Measurements from ENCODE around the gene CRHR1.

Gene CRHR1

DNA sequence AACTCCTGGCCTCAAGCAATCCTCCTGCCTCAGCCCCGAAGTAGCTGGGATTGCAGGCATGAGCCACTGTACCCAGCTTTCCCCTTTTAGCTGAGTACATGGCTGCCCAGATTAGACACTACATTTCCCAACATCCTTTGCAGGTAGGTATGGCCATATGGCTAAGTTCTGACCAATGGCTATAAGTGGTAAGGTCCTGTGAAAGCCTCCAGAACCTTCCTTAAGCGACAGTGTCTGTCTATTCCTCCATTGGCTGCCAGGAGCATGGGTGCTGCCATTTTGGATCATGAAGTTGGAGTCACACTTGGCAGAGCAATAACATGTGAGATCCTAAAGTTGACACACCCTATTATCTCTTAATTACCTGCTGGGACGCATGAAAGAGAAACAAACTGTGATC, 24.4 kb upstream of the CRHR1 start:
- DNase-seq: no peak

DNA sequence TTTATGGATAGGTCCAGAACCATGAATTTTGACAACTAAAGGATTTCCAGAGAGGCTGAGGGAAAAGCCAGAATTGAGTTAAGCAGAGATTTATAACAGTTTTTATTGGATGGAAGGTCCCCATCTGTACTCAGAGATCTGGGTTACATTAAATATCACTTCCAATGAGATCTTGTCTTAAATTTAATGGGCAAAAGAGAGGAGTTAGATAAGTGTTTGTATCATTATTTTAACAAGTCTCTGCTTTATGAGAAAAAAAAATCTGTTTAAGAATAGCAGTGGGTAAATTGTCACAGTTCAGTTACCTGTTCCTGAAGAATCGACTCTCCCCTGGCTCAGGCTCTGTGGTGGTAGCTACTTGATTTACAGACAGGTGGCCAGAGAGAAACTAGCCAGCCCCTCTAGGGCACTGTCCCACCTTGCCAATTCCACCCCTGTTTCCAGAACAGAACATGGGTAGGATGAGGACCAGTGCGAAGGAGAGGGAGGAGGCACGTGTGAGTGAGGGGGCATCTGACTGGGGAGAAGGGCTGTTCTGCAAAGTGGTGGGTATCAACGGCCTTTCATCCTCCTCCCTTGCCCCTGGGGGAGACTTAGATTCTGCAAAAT, 22.1 kb upstream of the CRHR1 start:
- no peak for DNase-seq

DNA sequence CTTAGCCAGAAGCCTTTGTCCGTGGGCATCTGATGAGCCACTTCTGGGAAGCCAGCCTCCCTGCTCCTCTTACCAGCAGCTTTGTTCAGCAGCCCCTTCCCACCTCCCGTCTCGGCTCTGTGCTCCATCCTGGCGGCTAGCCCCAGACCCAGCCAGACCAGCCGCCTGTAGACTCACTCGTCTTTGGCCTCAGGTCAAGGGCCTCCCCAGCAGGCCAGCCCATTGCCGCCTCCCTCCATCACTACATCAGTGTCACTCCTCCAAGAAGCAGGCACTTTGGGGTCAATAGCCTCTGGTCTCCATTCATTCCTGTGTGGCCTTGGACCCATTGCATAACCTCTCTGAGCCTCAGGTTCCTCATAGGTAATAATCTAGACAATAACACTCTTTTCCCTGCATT, 20.9 kb upstream of the CRHR1 start:
- DNase-seq: no peak

DNA sequence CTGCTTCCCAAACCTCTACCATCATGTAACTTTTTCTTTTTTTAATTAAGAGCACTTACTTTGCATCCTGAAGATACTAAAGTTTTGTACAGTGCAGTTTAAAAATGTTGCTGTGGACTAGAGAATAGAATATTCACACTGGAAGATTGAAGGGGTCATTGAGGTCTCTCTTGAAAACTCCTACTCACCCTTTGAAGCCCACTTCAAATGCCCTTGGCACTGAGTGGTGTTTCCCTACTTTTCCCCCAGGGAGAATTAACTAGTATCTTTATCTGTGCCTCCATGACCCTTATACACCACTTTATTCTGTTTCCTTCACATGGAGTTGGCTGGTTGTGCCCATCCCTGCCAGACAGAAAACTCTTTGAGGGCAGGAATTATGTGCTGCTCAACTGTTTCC, 19.6 kb upstream of the CRHR1 start:
- no peak for DNase-seq

DNA sequence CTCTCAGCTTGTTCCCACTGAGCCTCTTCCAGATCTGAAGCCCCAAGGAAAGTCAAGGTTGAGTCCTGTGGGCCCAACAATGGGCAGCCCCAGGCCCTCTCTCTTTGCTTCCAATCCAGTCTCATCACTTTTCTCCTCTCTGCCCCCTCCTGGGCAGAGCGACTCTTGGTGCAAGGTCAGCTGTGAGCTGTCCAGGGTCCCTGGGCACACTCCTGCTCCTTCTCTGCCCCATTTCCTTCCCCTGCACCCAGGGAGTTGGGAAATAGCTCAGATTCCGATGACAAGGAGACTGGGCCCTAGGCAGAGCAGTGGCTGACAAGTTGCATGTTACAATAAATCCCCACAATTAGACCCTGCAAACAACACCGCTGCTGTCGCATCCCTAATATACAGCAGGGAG, 16.1 kb upstream of the CRHR1 start:
- DNase-seq: no peak

DNA sequence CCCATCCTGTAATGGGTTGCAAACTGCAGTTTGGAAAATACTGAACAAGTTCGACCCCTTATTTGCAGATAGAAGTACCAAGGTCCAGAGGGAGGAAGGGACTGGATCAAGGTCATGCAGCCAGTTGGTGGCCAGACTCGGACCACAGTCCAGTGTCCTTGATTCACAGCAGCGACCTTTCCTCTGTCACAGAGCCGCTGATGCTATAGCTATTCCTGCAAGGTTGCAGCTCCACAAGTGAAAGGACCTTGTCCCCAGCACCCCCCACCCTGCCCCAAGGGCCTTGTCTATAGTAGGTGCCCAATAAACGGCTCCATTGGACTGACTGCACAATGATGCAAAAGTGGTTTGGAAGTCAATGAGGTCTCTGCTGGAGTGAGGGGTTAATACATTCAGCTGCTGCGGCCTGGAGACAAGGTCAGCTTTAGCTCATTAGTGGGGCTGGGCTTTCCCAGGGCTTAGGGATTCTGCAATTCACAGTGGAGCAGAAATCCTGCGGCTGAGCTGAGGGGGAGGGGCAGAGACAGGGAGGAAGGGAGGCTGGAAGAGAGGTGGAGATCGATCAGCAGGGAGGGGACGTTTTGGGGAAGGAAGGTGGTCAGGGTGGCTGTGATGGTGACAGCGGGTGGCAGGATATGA, 13.4 kb upstream of the CRHR1 start:
- no peak for DNase-seq

DNA sequence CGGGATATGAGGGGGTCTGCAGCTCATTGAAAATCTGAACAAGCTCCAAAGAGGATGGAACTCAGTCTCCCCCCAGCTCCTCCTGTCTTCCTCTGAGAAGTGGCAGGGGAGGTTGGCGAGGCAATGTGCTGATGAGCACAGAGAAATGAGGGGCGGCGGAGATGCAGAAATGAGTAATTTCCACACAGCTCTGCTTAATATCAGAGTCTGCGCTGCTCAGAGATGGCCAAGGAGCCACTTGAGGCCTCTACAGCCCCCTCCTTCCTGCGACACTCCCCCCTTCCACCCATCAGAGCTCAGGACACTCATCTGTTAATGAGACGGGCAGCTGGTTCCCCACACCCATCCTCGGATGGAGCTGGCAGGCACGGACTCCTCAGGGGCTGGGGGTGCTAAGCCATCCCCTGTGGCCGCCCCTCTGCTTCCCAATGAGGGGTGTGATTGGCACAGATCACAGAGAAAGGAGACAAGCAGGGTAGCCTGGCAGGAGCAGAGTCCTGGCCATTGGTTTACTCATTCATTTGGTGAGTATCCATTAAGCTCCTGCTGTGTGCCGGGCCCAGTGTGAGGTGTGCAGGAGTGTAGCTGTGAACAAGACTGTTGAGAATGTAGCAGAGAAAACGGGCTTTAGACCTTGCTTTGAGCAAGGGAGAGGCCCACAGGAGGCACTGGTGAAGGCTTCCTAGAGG, 12.7 kb upstream of the CRHR1 start:
- DNase-seq: no peak

DNA sequence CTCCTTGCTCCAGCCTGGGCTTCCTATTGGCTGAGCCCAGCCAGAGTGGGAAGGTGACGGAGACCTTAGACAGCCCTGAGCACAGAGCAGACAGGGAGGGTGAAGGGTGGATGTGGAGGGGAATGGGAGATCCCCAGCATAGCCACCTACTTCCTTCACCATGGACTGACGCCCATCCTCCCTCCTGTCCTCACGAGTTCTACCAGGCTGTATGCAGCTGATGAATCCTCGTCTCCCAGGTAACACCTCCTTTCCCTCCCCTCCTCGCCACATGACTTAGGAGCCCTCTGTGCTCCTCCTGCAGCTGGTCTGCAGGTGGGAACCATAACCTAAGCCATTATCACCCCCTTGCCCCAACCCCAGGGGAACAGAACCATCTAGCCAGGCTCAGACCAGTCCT, 9.0 kb upstream of the CRHR1 start:
- no peak for DNase-seq

DNA sequence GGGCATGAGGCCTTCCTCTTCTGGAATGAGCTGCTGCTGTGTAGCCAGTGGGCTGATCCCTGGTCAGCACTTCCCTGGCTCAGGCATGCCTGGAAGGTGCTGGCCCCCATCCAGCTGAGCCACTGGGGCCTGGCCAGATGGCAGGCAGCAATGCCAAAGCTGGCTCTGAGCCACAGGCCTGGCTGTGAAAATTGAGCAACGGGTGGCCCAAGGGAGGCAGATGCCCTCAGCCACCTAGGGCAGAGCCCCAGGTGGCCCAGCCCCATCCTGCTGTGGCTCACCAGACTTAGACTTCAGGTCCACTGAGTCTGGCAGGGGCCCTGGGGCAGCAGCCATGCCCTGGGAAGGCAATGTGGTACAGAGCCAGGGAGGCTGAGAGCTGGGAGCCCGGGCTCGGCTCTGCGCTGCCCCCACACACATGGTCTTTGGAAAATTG, 8.5 kb upstream of the CRHR1 start:
- DNase-seq: no peak

DNA sequence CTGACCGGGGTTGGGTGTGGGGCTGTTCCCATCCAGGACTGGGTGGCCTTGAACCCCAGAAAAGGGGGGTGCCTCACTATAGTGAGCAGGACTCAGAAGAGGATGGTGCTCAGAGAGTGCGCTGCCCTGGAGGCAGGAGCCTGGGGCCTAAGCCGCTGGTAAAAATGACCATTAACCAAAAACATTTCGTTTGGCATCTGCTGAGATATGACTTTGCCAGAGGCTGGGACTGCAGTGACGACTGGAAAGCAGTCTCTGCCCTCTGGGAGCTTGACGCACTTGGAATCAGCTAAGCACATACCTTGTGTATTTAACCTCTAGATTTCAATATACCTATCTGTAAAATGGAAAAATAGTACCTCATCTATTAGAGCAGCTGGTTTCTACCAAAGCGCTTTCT, 7.2 kb upstream of the CRHR1 start:
- DNase-seq: no peak

DNA sequence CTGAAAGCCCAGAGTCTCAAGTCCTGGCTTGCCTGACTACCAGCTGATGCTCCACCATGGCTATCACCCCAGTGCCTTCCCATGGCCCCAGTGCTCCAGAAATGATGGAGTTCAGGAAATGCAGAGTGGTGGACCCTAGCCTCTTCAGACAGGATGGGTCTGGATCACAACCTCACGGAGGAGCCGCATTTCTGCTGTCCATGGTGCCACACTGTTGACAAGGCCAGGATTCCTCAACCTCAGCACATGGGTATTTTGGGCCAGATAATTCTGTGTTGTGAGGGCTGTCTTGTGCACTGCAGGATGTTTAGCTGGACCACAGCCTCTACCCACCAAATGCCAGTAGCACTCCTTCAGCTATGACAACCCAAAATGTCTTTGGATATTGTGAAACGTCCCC, 6.7 kb upstream of the CRHR1 start:
- DNase-seq: no peak

DNA sequence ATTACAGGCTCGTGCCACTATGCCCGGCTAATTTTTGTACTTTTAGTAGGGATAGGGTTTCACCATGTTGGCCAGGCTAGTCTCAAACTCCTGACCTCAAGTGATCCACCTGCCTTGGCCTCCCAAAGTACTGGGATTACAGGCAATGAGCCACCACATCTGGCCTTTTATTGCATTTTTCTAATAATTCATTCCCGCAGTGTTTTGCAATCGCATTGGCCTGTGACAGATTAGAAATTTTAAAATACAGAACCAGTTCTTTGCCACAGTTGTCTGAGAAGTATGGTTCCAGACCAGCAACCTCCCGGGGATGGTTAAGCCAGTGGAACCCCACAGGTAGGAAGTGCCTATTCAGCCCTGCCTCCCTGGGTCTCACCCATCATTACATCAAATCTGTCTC, 3.2 kb upstream of the CRHR1 start:
- DNase-seq: no peak

DNA sequence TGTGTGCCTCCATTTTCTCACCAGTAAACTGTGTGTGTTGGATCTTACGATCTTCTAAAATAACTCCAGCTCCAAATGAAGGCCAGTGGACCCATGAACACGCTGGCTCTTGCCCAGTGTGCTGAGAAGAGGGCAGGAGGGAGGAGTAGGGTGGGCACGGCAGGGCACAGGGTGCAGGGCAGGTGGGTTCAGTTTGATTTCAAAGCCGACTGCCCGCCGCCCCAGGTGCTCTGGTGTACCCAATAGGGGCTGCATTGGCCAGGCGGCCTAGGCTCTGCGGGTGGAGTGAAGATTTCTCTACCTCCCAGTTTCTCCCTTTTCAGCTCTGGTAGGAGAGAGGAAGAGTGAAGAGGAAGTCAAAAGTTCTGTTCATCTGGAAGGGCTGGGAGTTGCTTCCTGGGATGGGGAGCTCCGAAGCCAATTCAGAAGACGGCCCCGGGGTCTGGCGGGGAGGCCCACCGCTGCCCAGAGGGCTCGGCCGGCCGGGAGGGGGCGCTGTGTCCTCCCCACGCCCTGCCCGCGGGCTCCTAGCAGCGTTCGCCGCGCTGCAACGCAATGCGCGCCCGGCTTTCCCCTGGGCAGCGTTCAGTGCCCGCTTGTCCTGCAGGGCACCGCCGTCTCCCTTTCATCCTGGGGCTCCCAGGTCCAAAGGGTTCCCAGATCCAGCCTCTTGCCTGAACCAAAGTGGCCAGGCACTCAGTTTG, 1.1 kb upstream of the CRHR1 start:
- DNase-seq: peak; percentile 20

DNA sequence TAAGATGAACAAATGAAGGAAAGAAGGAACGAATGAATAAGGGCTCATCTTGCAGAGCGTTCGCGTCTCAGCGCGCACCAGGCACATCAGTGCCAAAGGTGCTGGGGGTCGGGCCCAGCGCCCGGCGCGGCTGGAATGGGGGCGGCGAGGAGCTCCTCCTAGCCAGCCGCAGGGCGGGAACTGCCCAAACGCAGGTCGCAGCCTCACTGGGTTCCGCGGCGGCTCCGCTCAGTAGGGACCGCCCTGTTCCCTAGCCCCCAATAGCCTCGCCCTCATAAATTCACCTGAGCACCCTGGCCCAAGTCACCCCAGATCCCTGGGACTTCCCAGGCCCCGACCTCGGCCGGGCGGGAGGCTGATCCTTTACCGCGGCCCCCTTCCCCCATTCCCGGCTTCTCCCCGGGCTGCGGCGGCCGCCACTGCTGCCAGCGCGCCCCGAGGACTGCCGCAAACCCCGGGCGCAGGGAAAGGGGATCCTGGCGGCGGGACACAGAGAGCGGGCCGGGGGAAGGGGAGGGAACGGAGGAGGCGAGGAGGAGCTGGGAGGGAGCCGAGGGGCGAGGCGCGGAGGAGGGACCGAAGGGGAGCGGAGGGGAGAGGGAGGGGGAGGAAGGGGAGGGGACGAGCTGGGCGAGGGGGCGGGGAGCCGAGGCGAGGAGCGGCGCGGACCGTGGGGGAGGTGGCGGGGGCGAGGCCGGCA, 377 bp upstream of the CRHR1 start:
- no peak for DNase-seq

DNA sequence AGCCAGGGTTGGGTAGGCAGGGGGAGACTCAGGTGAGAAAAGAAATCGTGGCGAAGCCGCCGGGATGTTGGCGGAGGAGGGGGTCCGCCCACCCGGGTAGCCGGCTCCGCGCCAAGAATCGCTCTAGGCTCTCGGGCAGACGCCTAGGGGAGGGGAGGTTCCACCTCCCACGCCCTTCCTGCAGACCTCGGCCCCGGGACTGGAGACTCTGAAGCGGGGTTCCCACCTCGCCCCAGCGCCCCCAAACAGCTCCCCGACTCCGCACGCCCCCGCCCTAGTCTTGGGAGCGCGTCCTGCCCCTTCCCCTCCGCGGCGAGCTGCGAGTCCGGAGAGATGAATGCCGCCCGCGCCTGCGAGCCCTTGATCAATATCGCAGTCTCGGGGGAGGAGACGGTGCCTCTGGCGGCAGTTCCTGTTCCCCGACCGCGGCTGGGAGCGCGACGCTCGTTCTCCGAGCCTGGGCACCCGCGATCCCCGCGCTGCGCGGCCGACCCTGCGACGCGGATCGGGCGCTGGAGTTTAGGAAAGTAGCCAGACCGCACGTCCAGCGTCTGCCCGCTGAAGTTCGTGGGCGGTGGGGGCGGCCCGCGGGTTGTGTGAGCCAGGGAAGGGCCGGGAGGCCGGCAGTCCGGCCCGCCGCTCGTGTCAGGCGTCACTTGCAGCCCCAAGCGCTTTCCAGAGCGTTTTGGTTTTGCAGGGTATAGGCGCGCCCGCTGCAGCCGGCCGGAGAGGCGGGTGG, 790 bp downstream of the CRHR1 start:
- DNase-seq: peak; percentile 33

DNA sequence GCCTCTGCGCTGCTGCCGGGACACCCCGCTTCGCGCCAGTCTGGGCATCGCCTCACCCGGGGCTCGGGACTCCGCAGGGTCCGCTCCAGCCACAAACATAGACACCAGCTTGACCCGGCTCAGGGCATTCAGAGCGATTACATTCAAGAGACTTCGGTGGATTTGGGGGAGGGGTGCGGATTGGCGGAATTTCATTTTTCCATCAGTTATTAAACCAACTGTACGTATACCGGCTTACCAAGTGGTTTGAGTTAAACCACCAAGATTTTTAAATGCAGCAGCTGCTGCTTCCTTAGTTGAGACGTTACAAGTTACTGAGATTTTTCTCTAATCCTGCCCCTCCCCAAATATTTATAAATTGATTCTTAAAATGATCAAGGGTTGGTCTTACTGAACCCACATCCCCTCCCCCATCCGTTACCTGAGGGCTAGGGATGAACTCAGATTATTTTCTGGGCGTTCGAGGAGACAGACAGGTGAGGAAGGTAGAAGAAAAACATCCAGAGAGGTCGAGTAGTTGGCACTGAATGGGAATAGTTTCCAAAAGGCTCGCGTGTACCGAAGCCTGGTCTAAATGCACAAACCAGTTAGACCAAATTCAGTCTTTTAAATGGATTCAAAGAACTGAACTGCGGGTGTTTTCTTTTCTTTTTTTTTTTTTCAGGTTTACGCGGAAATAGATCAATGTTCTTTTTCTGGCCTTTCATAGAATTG, 1.5 kb downstream of the CRHR1 start:
- no peak for DNase-seq

DNA sequence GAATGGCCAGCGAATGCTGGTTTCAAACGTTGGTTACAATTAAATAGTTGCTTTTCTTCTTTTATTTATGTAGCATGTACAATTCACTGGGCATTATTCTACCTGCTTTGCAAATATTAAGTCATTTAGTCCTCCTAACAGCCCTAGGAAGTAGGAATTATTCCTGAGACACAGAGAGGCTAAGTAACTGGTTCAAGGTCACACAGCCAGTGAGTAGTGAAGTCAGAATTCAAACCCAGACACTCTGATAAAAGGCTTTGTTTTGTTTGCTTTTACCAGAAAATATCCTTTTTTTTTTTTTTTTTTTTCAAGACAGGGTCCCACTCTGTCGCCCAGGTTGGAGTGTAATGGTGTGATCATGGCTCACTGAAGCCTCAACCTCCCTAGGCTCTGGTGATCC, 2.2 kb downstream of the CRHR1 start:
- DNase-seq: no peak

DNA sequence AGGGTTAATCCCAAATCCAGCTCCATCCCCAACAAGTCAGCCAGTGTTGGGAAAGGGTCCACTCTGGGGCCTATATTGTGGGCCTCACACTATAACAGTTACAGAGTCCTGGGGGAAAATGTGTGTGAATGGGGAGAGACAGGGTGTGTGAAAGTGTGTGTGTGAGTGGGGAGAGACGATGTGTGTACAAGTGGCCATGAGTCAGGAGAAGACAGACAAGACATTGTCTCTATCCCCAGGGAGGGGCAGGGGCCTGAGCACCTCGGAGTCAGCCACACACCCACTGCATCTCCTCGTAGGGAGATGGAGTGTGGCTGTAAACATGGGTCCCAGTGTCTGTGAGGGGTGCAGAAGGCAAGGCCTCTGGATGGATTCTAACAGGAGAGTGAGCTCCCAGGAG, 2.9 kb downstream of the CRHR1 start:
- DNase-seq: no peak

DNA sequence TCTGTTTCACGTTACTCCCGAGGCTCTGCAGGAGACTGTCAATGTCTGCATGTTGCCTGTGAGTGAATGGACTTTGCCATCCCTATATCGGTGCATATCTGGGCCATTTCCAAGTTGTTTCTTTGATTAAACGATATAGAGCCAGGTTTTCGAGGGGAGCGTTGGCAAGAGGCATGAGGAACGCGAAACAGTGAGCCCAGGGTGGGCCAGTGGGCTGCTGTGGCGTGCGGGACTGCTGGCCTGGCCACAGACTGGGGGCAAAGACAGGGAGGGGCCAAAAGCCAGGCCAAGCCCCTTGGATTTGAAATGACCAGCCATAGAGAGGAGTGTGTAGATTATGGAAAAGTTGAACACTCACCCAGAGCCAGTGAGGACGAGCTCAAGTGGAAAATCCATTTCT, 3.5 kb downstream of the CRHR1 start:
- DNase-seq: no peak

DNA sequence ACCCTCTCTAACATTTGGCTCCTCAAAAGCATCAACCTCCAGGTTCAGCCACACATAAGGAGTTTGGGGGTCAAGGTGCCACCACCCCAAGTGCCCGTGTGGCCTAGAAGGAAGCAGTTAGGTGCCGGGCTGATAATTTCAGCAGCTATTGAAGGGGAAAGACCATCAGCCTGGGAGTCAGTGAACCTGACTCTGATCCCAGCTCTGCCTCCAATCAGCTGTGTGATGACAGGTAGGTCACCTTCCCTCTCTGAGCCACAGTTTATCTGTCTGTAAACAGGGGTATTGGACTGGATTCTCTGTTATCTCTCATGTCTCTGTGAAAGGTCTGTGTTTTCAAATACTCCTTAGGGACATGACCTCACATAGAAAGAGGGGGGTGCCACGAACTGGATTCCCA, 3.9 kb downstream of the CRHR1 start:
- DNase-seq: no peak

DNA sequence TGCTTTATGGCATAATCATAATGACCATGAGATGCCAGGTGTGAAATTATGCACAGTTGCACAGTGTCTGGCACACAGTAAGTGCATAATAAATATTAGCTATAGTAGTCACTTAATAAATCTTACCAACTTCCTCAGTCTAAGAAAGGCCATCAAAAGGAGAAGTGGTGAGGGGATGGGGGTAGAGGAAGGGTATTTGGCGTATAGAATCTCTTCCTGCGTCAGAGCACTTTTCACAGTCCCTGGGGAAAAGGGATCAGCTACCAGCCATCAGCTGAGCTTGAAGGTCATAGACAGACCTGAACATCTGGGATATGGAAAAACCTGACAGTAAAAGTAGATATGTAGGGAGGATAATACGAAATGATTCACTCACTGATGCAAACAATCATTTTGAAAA, 5.8 kb downstream of the CRHR1 start:
- DNase-seq: no peak

Data from activated CD4-positive, alpha-beta T cell treated with anti-CD3 and anti-CD28 coated beads, Interleukin-2, amount 50 U/mL, for 1 hour (primary cell).